ENCODE measurements around the gene SELENOP.

SELENOP gene

DNA sequence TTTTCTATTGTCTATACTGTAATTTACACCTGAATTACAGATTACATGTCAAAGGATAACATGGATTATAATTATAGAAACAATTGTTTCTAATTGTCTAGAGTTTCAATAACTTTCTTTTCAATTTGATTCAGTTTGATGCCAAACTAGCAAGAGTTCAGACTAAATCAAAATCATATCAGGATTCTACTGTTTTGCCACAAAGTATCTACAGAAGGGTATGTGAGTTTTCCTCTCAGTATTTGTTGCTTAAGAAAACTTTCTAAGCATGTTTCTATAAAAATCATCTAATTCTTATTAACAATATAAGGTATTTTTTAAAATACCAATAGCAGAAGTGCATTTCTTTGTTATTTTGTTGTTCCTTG lies 12.5 kb downstream of the SELENOP start:
- Histone ChIP-seq H3K27ac (no peak overlapping the region), H3K4me3 (ENCODE audit: low read depth in 1 of 2, low read length in 1 of 2) (no peak overlapping the region), H3K9me3 (no peaks in the 10 kb centered on the region), H3K4me1 (ENCODE audit: control insufficient read depth in 1 of 2, insufficient read depth in 1 of 2, low read depth in 1 of 2, low read length in 1 of 2) (no peaks in the 10 kb centered on the region), H3K27me3 (no peaks in the 10 kb centered on the region), H3K36me3 (no peaks in the 10 kb centered on the region)
- TF ChIP-seq, protein P1, sequence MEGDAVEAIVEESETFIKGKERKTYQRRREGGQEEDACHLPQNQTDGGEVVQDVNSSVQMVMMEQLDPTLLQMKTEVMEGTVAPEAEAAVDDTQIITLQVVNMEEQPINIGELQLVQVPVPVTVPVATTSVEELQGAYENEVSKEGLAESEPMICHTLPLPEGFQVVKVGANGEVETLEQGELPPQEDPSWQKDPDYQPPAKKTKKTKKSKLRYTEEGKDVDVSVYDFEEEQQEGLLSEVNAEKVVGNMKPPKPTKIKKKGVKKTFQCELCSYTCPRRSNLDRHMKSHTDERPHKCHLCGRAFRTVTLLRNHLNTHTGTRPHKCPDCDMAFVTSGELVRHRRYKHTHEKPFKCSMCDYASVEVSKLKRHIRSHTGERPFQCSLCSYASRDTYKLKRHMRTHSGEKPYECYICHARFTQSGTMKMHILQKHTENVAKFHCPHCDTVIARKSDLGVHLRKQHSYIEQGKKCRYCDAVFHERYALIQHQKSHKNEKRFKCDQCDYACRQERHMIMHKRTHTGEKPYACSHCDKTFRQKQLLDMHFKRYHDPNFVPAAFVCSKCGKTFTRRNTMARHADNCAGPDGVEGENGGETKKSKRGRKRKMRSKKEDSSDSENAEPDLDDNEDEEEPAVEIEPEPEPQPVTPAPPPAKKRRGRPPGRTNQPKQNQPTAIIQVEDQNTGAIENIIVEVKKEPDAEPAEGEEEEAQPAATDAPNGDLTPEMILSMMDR (IDR thresholded peaks at IDR 0.05) = no peak

DNA sequence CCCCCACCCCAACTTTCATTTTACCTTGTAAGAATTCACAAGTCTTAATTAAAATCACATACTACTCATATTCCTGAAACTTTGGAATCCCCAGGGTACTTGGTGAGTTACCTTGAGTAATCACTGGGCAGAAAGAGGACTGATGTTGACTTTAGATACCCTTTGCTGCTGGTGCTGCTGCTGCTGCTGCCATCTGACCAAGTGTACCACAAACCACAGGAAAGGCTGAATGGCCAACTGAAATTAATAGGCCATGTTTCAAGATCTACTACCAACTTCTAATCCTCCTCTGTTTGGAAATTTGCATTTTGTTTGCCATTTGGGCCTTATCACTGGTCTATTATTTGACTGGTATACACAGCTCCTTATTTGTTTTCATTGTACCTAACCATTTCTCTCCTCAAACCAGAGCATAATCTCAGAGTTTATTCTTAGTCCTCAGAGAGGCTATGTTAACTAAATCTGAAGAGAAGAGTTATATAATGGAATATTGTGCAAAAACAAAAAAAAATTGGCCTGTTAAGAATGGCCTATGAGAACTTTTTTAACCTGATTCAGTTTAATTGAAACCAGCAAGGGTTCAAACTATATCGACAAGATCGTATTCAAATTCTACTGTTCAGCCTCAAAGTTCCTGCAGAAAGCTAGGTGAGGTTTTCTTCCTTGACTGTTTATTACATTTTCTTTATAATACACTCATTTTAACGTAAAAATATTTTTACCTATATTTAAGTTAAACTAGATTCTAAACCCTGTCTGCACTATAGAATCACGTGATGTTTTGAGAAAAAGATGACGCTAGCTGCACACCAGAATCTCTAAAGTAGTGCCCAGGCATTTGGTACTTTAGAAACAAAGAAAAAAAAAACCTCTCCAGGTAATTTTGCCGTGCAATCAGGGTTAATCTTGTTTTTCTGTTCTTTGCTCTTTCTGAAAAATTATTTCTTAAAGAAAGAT lies 13.1 kb downstream of the SELENOP start:
- Histone ChIP-seq H3K4me1 (ENCODE audit: control insufficient read depth in 1 of 2, insufficient read depth in 1 of 2, low read depth in 1 of 2, low read length in 1 of 2) (no peaks in the 10 kb centered on the region), H3K4me3 (ENCODE audit: low read depth in 1 of 2, low read length in 1 of 2) (no peak overlapping the region), H3K27ac (no peak overlapping the region), H3K9me3 (no peaks in the 10 kb centered on the region), H3K36me3 (no peaks in the 10 kb centered on the region), H3K27me3 (no peaks in the 10 kb centered on the region)
- TF ChIP-seq, protein P1 (IDR thresholded peaks at IDR 0.05) = no peak

DNA sequence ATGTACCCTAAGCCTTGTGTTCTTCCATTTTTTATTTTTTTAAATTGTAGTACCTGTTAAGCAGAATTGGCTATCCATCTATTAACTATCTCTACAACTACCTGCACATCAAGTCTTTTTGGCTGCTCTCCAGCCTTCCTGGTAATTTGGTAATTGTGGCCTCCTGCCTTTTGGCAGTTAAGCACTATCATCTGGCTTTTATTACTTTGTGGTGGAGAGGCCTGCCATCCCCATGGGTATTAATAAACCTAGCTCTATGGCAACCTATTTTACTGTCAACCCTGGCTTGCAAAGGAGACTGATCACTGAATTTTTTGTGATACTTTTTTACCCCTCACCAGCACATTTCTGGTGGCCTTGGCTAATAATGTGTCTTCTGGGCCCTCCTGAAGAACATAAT lies 20.5 kb downstream of the SELENOP start:
- Histone ChIP-seq H3K4me1 (ENCODE audit: control insufficient read depth in 1 of 2, insufficient read depth in 1 of 2, low read depth in 1 of 2, low read length in 1 of 2) (no peaks in the 10 kb centered on the region), H3K27ac (no peak overlapping the region), H3K27me3 (no peaks in the 10 kb centered on the region), H3K4me3 (ENCODE audit: low read depth in 1 of 2, low read length in 1 of 2) (no peak overlapping the region), H3K36me3 (no peaks in the 10 kb centered on the region), H3K9me3 (peaks cover 3% of the 10 kb centered on the region)
- TF ChIP-seq, protein P1 (IDR thresholded peaks at IDR 0.05) = no peak

DNA sequence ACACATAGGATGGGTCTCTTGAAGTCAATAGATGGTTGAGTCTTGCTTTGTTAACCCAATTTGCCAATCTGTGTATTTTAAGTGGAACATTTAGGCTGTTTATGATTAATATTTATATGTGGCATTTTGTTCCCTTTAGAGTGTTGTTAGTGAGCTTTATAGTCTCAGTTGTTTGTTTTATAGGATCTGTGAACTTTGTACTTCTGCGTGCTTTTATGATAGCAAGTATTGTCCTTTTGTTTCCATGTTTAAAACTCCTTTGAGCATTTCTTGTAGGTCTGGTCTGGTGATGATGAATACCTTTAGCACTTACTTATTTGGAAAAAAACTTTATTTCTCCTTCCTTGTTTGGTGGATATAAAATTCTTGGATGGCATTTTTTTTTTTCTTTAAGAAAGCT lies 23.8 kb downstream of the SELENOP start:
- H3K27ac ChIP-seq = no peak overlapping the region
- no peaks in the 10 kb centered on the region for H3K36me3 ChIP-seq
- H3K9me3 ChIP-seq = peaks cover 3% of the 10 kb centered on the region
- H3K27me3 ChIP-seq = no peaks in the 10 kb centered on the region
- TF ChIP-seq, protein P1 (IDR thresholded peaks at IDR 0.05) = no peak
- no peaks in the 10 kb centered on the region for H3K4me1 ChIP-seq (ENCODE audit: control insufficient read depth in 1 of 2, insufficient read depth in 1 of 2, low read depth in 1 of 2, low read length in 1 of 2)
- H3K4me3 ChIP-seq (ENCODE audit: low read depth in 1 of 2, low read length in 1 of 2) = no peak overlapping the region

DNA sequence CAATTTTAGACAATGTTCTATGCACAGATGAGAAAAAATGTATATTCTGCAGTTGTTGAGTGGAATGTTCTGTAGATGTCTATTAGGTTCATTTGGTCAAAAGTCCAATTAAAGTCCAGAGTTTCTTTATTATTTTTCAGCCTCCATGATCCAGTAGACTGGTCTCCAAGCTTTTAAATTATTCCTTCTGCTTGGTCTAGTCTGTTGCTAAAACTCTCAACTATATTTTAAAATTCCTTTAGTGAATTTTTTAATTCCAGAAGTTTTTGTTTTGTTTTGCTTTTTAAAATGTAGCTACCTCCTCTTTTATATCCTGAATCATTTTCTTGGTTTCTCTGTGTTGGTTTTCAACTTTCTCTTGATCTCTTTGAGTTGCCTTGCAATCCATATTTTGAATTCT lies 24.6 kb downstream of the SELENOP start:
- H3K4me1 ChIP-seq (ENCODE audit: control insufficient read depth in 1 of 2, insufficient read depth in 1 of 2, low read depth in 1 of 2, low read length in 1 of 2) = no peaks in the 10 kb centered on the region
- no peak overlapping the region for H3K27ac ChIP-seq
- no peaks in the 10 kb centered on the region for H3K27me3 ChIP-seq
- H3K36me3 ChIP-seq = no peaks in the 10 kb centered on the region
- TF ChIP-seq, protein P1 (IDR thresholded peaks at IDR 0.05) = no peak
- peaks cover 3% of the 10 kb centered on the region for H3K9me3 ChIP-seq
- no peak overlapping the region for H3K4me3 ChIP-seq (ENCODE audit: low read depth in 1 of 2, low read length in 1 of 2)

All from neutrophil (primary cell).